SIG-M5 treated with dmso at 0.1 percent for 504 hours (cell line): Measurements from ENCODE around the gene DRGX.

ENCODE experiments used
- DNase-seq: peaks from one replicate; lab custom pipeline; 2025; ENCODE audit not compliant: unreplicated experiment; lab: John Stamatoyannopoulos, UW

The DRGX gene

DNA sequence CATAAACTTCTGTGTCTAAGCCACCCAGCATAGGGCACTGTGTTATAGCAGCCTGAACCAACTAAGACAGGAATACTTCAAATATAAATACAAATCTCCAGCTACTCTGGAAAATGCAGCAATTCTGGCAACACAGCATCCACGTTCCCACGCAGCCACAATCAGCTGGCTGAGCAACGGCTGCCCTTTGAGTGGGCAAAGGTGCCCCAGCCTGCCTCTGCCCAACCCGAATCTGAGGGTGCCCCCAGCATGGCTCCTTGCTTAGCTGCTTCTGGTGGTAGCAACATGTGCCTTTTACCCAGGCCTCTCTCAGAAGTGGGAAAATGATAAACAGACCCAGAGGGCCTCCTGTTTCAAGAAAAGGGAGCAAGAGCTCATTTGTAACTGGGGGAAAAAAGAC lies 12.0 kb downstream of the DRGX start:
- DNase-seq, result no peak

- DNase-seq, result no peak
Measured at GRCh38 chr10:49382826-49383225, 13.1 kb downstream of the DRGX start.

DNA sequence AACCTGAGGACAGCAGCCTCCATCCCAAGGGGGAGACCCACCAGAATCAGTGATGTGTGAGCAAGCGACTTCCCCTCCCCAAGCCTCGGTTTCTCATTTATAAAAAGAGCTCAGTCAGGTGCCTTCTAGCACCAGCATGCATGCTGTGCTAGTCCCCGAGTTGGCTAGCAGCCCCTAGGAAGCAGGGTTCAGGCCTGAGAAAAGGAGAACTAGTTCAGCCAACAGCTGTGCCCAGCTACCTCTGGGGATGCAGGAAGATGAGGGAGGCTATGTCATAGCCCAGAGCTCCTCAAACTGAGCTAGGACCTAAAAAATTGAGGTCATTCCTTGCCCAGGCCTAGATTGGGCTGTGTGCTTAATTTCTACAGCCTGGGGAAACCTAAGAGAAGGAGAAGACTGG lies 13.7 kb downstream of the DRGX start:
- no peak for DNase-seq

DNA sequence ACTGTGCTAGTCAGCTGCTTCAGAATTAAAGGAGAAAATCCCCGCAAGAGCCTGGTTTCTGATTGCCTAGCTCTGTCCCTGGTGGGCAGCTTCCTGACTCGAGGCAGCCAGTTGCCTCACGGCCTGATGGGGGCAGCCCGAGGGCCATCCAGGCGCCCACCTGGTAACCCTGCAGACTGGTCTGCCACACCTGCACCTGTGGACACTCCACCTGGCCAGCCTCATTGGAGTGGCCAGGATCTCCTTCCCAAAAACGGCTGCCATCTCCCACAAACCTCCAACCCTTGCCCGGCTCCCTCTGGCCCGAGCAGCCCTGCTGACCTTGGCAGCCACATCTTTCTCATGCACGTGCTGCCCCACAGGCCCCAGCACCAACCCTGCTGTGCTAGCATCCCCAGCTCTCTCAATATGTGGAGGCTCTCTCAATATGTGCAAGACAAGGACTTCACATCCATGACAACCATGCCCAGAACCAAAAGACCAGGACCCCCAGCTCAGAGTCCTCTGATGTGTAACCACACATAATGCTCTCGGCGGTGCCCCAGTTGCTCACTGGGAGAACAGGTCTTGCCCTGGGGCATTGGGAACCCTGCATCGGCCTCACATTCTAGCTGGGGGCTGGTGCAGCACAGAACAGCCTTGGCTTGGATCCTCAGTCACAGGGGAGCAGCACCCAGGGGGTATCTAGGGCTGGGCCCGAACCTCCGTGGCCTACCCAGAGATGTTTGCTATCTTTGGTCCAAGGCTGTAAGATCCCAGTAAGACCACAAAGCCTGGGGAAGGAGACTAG lies 14.6 kb downstream of the DRGX start:
- DNase-seq, result no peak

DNA sequence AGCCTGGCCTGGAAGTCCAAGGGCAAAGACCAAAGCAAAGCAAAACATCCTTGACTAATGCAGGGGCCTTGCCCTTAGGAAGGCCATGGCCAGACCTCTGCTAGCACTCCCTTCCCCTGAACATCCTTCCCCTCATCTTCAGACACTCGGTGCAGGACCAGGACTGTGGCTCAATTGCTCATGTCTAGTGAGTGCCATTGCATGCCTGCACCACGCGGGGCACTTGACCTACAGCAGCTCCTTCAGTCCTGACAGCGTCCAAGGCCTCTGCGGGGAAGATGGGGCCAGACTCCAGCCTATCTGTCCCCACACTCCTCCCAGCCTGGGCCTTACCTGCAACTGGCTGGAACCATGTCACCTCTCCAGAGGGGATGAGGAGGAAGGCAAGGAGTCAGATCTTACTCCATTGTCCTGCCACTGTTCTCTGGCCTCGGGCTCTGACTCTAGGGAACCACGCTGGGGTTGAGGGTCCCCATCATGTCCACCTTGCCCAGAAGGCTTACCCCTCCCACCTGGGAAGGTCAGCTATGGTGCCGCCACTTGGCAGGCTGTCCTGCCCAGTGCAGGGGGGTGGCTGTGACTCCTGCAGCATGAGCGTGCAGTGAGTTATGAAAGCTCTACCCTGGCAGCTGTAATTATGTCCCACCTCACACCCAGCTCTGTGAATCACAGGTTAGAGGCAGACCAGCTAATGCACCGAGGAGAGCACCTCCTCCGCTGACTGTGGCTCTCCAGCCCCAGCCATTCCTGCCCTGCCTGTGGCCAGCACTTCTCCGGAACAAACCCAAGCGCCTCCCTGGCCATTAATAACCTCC lies 16.1 kb downstream of the DRGX start:
- no peak for DNase-seq

DNA sequence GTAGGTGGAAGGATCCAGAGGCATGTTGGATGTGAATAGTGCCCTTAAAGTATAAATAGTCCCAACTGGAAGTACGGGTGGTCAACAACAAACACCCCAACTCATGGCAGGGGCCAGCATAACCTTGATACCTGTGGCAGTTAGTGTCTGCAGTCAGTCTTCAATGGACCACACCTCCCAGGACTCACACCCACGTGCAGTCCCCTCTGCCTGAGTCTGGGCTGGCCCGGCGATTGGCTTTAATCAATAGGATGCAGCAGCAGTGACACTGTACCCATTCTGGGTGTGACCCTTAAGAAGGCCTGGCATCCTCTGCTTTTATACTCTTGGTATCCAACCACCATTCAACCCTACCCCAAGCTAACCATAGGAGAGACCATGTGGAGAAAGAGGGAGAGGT lies 18.6 kb downstream of the DRGX start:
- no peak for DNase-seq

- DNase-seq, result no peak
Measured at GRCh38 chr10:49375611-49376010, 20.3 kb downstream of the DRGX start.

GRCh38 chr10:49374740-49375139 lies 21.1 kb downstream of the DRGX start:
- no peak for DNase-seq

GRCh38 chr10:49373361-49373760 lies 22.5 kb downstream of the DRGX start:
- no peak for DNase-seq

DNA sequence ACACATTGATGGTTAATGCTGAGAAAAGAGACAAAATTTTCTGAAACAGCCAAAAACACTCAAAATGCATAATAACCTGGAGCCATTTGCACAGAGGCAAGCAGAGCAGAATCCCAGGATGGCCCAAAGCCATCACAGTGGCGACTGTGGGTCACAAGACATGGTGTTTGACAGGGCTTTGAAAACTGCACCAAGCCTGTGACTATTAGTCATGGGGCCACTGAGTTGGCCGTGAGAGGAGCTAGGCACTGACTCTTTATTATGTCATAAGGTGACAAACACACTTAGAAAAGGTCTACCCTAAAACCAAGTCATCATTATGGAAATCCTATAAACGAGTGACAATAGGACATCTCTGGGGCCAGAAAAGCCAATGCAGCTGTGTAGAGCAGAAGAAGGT lies 23.9 kb downstream of the DRGX start:
- no peak for DNase-seq

DNA sequence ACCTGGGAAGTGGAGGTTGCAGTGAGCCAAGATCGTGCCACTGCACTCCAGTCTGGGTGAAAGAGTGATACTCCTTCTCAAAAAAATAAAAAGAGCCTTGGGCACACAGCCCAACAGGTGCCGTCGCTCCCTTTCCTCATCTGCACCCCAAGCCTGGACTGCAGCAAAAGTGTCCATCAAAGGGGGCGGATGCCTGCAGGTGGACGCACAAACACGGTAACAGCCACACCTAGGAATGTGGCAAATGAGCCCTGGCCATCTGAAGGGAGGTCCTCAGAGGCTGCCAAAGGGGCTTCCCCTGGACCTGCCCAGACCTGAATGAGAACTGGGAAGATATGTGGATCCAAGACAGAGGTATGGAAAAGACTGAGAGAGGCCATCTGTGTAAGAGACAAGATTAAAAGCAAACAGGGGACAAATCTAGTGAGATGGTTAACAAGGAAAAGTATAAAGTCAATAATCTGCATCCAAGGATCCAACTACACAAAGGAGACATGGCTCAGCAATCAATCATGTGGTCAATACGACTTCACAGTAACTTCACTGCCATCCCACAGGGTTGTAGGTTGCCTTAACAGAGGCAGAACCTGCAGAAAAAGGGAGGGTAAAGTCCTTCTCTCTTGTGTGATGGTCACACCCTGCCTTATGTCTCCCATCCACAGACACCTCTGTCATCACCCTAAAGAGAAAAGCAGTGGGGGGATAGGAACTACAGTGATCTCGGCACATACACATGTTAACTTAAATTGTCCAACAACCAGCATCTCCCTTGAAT lies 25.4 kb downstream of the DRGX start:
- no peak for DNase-seq

DNA sequence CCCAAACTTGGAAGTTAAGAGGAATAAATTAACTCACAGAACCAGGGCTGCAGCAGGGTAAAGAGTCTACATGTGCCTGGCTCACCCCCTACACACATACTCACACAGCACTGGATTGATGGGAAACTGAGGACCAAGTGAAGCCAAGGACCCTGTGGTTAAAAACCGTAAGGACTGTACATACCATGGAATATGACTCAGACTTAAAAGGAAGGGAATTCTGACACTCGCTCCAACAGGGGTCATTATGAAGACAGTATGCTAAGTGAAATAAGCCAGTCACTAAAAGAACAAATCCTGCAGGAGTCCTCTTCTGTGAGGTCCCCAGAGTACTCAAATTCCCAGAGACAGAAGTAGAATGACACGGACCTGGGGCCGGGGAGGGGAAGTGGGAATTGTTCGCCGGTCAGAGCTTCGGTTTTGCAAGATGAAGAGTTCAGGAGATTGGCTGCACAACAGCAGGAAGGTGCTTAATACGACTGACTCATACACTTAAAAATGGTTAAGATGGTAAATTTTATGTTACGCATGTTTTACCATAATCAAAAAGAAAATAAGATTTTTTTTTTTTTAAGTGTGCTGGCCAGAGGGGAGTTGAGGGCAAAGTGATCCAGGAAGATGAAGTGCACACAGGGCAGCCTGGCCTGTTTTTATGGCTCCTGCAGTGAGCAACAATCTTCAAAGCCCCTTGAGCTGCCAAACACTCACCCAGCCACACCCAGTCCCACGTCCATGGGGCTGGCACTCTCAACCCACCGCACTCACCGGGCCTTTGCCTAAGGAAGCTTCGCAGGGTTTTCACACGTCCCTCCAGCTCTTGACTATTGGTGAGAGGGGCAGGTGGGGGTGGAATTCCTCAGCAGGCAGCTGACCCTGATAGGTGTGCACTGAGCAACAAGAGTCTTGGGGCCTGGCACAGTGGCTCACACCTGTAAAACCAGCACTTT lies 26.4 kb downstream of the DRGX start:
- DNase-seq, result no peak

GRCh38 chr10:49368256-49368655 lies 27.6 kb downstream of the DRGX start:
- no peak for DNase-seq

- DNase-seq, result no peak
Measured at GRCh38 chr10:49367600-49367999, 28.3 kb downstream of the DRGX start.

- no peak for DNase-seq
Measured at GRCh38 chr10:49366460-49366859, 29.4 kb downstream of the DRGX start.

GRCh38 chr10:49365675-49366415 lies 30.0 kb downstream of the DRGX start:
- no peak for DNase-seq

GRCh38 chr10:49365275-49365674 lies 30.6 kb downstream of the DRGX start:
- DNase-seq, result no peak

GRCh38 chr10:49364747-49365146 lies 31.1 kb downstream of the DRGX start:
- no peak for DNase-seq

DNA sequence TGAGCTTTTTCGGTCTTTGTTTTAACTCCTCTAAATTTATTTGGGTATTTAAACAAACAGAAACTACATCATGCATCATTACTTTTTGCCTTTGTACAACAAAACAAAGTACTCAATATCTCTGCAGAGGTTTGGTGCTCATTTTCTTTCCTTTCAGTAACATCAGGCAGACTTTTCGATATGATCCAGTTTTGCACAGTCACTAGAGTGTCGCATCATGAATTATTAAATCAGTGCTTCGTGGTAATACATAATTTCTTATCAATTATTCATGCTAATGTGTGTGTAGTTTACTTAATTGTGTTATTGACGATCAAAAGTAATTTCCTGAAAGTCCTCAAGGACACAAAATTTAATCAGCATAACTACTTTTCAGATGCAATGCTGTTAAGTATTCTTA lies 31.8 kb downstream of the DRGX start:
- no peak for DNase-seq
